OCI-LY3 (cell line): ENCODE measurements around the gene HLTF.

Source experiments
- H2AFZ ChIP-seq: fragments of 200-600, 300-600 bp; shearing (Covaris generic); 2 replicates; pipeline ENCODE4 v1.6.0; 2014; ENCODE audit warnings: antibody characterized with exemption, low read depth, low read length
- H3K27ac ChIP-seq: fragments of 200-600, 300-600 bp; sonication (generic); 2 replicates; pipeline ENCODE4 v1.5.1; 2014; ENCODE audit warnings: mild to moderate bottlenecking, low read length, moderate library complexity, mixed read lengths
- H3K27me3 ChIP-seq: fragments of 200-600, 300-600 bp; sonication (generic); 2 replicates; pipeline ENCODE4 v1.6.1; 2014; ENCODE audit warnings: low read depth, low read length, mixed read lengths
- H3K36me3 ChIP-seq: fragments of 200-600, 300-600 bp; sonication (generic); replicated peaks from 2 replicates; pipeline ENCODE3; 2014; ENCODE audit warnings: low read depth, low read length, mixed read lengths
- H3K4me1 ChIP-seq: fragments of 300-600, 200-600 bp; sonication (generic); 2 replicates; pipeline ENCODE4 v1.6.1; 2014; ENCODE audit warnings: low read length, mixed read lengths
- H3K4me2 ChIP-seq: fragments of 200-600, 300-600 bp; sonication (generic); 2 replicates; pipeline ENCODE4 v1.6.1; 2014; ENCODE audit warnings: low read length, mixed read lengths
- H3K4me3 ChIP-seq: fragments of 300-600, 200-600 bp; sonication (generic); 2 replicates; pipeline ENCODE4 v1.5.1; 2014; ENCODE audit warnings: antibody characterized with exemption, mild to moderate bottlenecking, low read length, moderate library complexity
- H3K79me2 ChIP-seq: fragments of 300-600, 200-600 bp; shearing (Covaris generic); 2 replicates; pipeline ENCODE4 v1.6.1; 2014; ENCODE audit warnings: mild to moderate bottlenecking, low read length, mixed read lengths
- H3K9ac ChIP-seq: fragments of 300-600, 200-600 bp; shearing (Covaris generic); 2 replicates; pipeline ENCODE4 v1.6.0; 2014; ENCODE audit warnings: mild to moderate bottlenecking, low read length, moderate library complexity
- H3K9me3 ChIP-seq: fragments of 200-600, 300-600 bp; shearing (Covaris generic); 2 replicates; pipeline ENCODE4 v1.6.1; 2014; ENCODE audit warnings: low read length, mixed read lengths; ENCODE audit not compliant: insufficient read depth
- H4K20me1 ChIP-seq: fragments of 200-600, 300-600 bp; sonication (generic); 2 replicates; pipeline ENCODE4 v1.6.1; 2016; ENCODE audit warnings: low read length, mixed read lengths; ENCODE audit not compliant: insufficient read depth
- EZH2phosphoT487 ChIP-seq: fragments of 200-600 bp; shearing (Covaris generic); IDR thresholded peaks from 2 replicates; pipeline ENCODE4 v1.6.1; 2018; ENCODE audit warnings: antibody characterized with exemption, mixed run types, low read depth
- TF ChIP-seq, protein P1 (sequence below): fragments of 200-600, 300-600 bp; sonication (generic); IDR thresholded peaks from 2 replicates; pipeline ENCODE4 v1.5.1; 2014; ENCODE audit warnings: antibody characterized with exemption, low read length, low read depth

The HLTF gene

DNA sequence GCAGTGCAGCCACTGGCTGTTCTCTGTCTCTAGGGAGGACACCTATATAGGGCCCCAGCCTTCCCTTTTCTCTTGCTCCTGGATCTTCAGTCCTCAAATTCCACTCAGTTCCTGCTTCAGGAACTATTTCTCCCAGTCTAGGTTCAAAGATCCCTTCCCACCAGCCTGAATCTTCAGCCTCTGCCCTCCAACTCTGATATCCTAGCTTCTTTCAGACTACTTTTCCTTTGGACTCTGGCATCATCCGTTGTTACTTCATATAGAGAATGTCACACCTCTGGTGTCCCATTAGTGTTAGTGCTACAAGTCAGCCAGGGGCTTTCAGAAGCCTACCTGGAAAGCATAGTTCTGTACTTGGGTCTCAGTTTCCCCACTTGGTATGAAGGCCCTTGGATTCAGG is 33.1 kb upstream of the HLTF start:
- Histone ChIP-seq H3K36me3 (no peaks in the 10 kb centered on the region), H3K79me2 (no peaks in the 10 kb centered on the region), H3K27me3 (no peaks in the 10 kb centered on the region), H3K4me1 (no peaks in the 10 kb centered on the region; the same call in 1 of the 2 replicates), H3K27ac (no peak overlapping the region), H3K9ac (no peak overlapping the region), H3K9me3 (no peaks in the 10 kb centered on the region), H3K4me3 (no peak overlapping the region), H4K20me1 (no peaks in the 10 kb centered on the region), H2AFZ (no peak overlapping the region), H3K4me2 (no peak overlapping the region)
- no peak for TF ChIP-seq EZH2phosphoT487
- TF ChIP-seq, protein P1, sequence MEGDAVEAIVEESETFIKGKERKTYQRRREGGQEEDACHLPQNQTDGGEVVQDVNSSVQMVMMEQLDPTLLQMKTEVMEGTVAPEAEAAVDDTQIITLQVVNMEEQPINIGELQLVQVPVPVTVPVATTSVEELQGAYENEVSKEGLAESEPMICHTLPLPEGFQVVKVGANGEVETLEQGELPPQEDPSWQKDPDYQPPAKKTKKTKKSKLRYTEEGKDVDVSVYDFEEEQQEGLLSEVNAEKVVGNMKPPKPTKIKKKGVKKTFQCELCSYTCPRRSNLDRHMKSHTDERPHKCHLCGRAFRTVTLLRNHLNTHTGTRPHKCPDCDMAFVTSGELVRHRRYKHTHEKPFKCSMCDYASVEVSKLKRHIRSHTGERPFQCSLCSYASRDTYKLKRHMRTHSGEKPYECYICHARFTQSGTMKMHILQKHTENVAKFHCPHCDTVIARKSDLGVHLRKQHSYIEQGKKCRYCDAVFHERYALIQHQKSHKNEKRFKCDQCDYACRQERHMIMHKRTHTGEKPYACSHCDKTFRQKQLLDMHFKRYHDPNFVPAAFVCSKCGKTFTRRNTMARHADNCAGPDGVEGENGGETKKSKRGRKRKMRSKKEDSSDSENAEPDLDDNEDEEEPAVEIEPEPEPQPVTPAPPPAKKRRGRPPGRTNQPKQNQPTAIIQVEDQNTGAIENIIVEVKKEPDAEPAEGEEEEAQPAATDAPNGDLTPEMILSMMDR: no peak

DNA sequence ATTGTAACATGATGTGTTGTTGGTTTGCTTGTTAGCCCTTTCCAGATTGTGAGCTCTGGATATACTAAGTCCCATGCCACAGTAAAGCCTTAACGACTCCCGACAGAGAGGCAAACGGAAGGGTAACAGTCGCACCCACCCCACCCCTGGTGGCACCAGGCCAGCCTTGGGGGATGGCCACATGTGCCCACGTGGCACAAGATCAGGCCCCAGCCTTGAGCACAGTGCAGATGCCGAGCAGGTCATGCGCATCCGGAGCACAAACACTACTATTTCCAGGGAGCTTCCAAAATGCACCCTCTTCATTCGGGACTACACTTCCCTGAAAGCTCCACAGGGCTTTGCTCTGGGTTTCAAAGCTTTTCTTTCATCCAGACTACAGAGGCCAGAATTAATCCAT is 32.4 kb upstream of the HLTF start:
- Histone ChIP-seq H4K20me1 (no peaks in the 10 kb centered on the region), H3K79me2 (no peaks in the 10 kb centered on the region), H3K4me1 (no peaks in the 10 kb centered on the region; the same call in 1 of the 2 replicates), H3K36me3 (no peaks in the 10 kb centered on the region), H3K27ac (no peak overlapping the region), H3K9ac (no peak overlapping the region), H3K27me3 (no peaks in the 10 kb centered on the region), H3K9me3 (no peaks in the 10 kb centered on the region), H3K4me2 (no peak overlapping the region), H2AFZ (no peak overlapping the region), H3K4me3 (no peak overlapping the region)
- TF ChIP-seq EZH2phosphoT487: no peak
- TF ChIP-seq, protein P1: no peak

DNA sequence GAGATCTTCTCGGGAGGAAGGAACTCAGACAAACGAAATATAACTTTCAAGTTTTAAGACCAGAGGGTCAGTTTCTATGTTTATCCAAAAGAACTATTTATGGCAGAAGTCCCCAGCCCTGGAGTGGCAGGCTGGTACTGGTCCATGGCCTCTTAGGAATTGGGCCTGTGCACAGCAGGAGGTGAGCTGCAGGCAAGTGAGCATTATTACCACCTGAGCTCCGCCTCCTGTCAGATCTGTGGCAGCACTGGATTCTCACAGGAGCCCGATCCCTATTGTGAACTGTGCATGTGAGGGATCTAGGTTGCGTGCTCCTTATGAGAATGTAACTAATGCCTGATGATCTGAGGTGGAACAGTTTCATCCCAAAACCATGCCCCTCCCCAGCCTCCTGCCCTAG is 28.8 kb upstream of the HLTF start:
- no peak for TF ChIP-seq EZH2phosphoT487
- TF ChIP-seq, protein P1: no peak
- H2AFZ ChIP-seq: peak overlapping the region; percentile 36; the same call in 1 of the 2 replicates
- H3K4me1 ChIP-seq: no peaks in the 10 kb centered on the region
- no peaks in the 10 kb centered on the region for H3K79me2 ChIP-seq
- no peaks in the 10 kb centered on the region for H3K9me3 ChIP-seq
- no peak overlapping the region for H3K4me2 ChIP-seq
- no peak overlapping the region for H3K27ac ChIP-seq
- no peaks in the 10 kb centered on the region for H3K27me3 ChIP-seq
- H3K4me3 ChIP-seq: no peak overlapping the region
- H3K36me3 ChIP-seq: no peaks in the 10 kb centered on the region
- H3K9ac ChIP-seq: no peak overlapping the region
- H4K20me1 ChIP-seq: no peaks in the 10 kb centered on the region

DNA sequence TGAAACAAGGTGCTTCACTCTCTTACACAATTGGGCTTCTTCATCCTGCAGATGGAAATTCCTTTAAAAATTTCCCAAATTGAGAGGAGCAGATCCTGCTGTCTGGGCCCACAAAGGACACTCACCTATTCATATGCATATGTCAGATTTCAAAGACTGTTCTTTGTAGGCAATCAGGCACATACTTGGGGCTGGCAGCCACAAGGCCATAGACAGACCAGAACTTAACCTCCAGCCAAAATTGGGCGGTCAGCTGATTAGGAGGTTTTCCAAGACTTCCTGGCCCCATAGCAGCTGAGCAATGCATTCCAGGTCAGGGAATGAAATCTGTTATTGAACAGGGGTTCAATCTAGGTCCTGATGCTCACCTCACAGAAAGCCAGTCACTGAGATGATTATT is 28.1 kb upstream of the HLTF start:
- Histone ChIP-seq H3K4me1 (no peaks in the 10 kb centered on the region), H3K27me3 (no peaks in the 10 kb centered on the region), H3K4me2 (no peak overlapping the region), H3K4me3 (no peak overlapping the region), H3K79me2 (no peaks in the 10 kb centered on the region), H2AFZ (no peak overlapping the region), H3K36me3 (no peaks in the 10 kb centered on the region), H3K27ac (no peak overlapping the region), H3K9ac (no peak overlapping the region), H4K20me1 (no peaks in the 10 kb centered on the region), H3K9me3 (no peaks in the 10 kb centered on the region)
- TF ChIP-seq EZH2phosphoT487: no peak
- TF ChIP-seq, protein P1: no peak
